HUES6 (cell line): Measurements from ENCODE around the gene MBD4.

ENCODE experiments used
- H3K27ac ChIP-seq: 2 replicates; pipeline ENCODE4 v1.7.0; 2013; ENCODE audit warnings: low read depth, mild to moderate bottlenecking, low read length, inconsistent platforms
- H3K27me3 ChIP-seq: 2 replicates; pipeline ENCODE4 v1.6.1; 2013; ENCODE audit warnings: low read length; ENCODE audit not compliant: control insufficient read depth, insufficient read depth
- H3K36me3 ChIP-seq: 2 replicates; pipeline ENCODE4 v1.6.1; 2013; ENCODE audit warnings: low read length; ENCODE audit not compliant: control insufficient read depth, insufficient read depth
- H3K4me1 ChIP-seq: 2 replicates; pipeline ENCODE4 v1.6.1; 2013; ENCODE audit warnings: low read length; ENCODE audit not compliant: control insufficient read depth, insufficient read depth
- H3K4me3 ChIP-seq: 2 replicates; pipeline ENCODE4 v1.5.1; 2013; ENCODE audit warnings: low read depth, low read length
- H3K9ac ChIP-seq: one replicate; pipeline ENCODE4 v1.6.1; 2013; ENCODE audit warnings: mild to moderate bottlenecking, low read length
- H3K9me3 ChIP-seq: 2 replicates; pipeline ENCODE4 v1.6.1; 2013; ENCODE audit warnings: low read depth, low read length; ENCODE audit not compliant: control insufficient read depth, insufficient read depth

The MBD4 gene

GRCh38 chr3:129429602-129430001 lies 10.1 kb downstream of the MBD4 start:
- Histone ChIP-seq H3K9me3 (no peaks in the 10 kb centered on the region), H3K9ac (no peak overlapping the region), H3K4me3 (no peak overlapping the region), H3K4me1 (peaks cover 29% of the 10 kb centered on the region), H3K27ac (no peak overlapping the region), H3K27me3 (peaks cover 12% of the 10 kb centered on the region), H3K36me3 (peaks cover 41% of the 10 kb centered on the region)

- Histone ChIP-seq H3K4me1 (peaks cover 34% of the 10 kb centered on the region), H3K27ac (peak overlapping the region; percentile 26; the same call in 1 of the 2 replicates), H3K27me3 (peaks cover 12% of the 10 kb centered on the region), H3K4me3 (peak overlapping the region; percentile 5; the same call in 1 of the 2 replicates), H3K9me3 (no peaks in the 10 kb centered on the region), H3K36me3 (peaks cover 37% of the 10 kb centered on the region), H3K9ac (peak overlapping the region; percentile 55)
These were observed 10.7 kb downstream of the MBD4 start for GRCh38 chr3:129429080-129429451.

GRCh38 chr3:129428376-129429079 lies 11.2 kb downstream of the MBD4 start, which contains the start of gene EFCAB12:
EFCAB12 (minus strand) TSS chr3:129428636; CDS start chr3:129428488, 148 bp downstream.
- Histone ChIP-seq H3K27ac (peak within 1 kb of the TSS; percentile 26; the same call in 1 of the 2 replicates), H3K9ac (peak within 1 kb of the TSS; percentile 55), H3K4me1 (peaks cover 40% of the 10 kb centered on the region), H3K36me3 (peaks cover 32% of the 10 kb centered on the region), H3K27me3 (peaks cover 12% of the 10 kb centered on the region), H3K9me3 (no peaks in the 10 kb centered on the region), H3K4me3 (peak within 1 kb of the TSS; percentile 64)

GRCh38 chr3:129428007-129428375 lies 11.8 kb downstream of the MBD4 start:
- Histone ChIP-seq H3K9me3 (no peaks in the 10 kb centered on the region), H3K27me3 (peaks cover 12% of the 10 kb centered on the region), H3K4me3 (peak overlapping the region; percentile 64), H3K4me1 (peaks cover 40% of the 10 kb centered on the region), H3K27ac (no peak overlapping the region), H3K9ac (peak overlapping the region; percentile 30), H3K36me3 (peaks cover 26% of the 10 kb centered on the region)

GRCh38 chr3:129425619-129426018 lies 14.1 kb downstream of the MBD4 start:
- peaks cover 40% of the 10 kb centered on the region for H3K4me1 ChIP-seq
- H3K9me3 ChIP-seq: no peaks in the 10 kb centered on the region
- H3K27ac ChIP-seq: no peak overlapping the region
- peaks cover 8% of the 10 kb centered on the region; the same call in 1 of the 2 replicates for H3K36me3 ChIP-seq
- H3K27me3 ChIP-seq: peaks cover 12% of the 10 kb centered on the region
- no peak overlapping the region for H3K9ac ChIP-seq
- no peak overlapping the region for H3K4me3 ChIP-seq

GRCh38 chr3:129425213-129425612 lies 14.5 kb downstream of the MBD4 start:
- peaks cover 40% of the 10 kb centered on the region for H3K4me1 ChIP-seq
- peaks cover 8% of the 10 kb centered on the region; the same call in 1 of the 2 replicates for H3K36me3 ChIP-seq
- no peak overlapping the region for H3K9ac ChIP-seq
- no peak overlapping the region for H3K27ac ChIP-seq
- no peak overlapping the region for H3K4me3 ChIP-seq
- H3K27me3 ChIP-seq: peaks cover 12% of the 10 kb centered on the region
- H3K9me3 ChIP-seq: no peaks in the 10 kb centered on the region

DNA sequence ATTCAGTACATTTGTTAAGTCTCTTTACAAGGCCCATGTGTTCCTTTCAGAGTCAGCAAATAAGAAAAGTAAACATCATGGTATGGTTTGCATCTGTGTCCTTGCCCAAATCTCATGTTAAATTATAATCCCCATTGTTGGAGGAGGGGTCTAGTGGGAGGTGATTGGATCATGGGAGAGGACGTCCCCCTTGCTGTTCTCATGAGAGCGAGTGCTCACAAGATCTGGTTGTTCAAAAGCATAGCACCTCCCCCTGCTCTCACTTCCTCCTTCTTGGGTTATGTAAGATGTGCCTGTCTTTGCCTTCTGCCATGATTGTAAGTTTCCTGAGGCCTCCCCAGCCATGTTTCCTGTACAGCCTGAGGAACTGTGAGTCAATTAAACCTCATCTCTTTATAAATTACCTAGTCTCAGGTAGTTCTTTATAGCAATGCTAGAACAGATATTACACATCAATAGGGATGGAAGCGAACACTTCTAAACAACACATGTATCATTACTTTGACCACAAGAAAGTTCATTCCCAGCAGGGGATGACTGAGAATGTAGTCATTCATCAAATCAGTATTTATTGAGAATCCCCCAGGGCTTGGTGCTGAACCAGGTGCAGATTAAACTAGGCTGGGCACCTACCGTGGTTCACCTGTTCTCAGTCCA lies 15.4 kb downstream of the MBD4 start:
- H3K4me1 ChIP-seq: peaks cover 32% of the 10 kb centered on the region
- H3K9me3 ChIP-seq: no peaks in the 10 kb centered on the region
- no peaks in the 10 kb centered on the region for H3K36me3 ChIP-seq
- H3K27ac ChIP-seq: no peak overlapping the region
- H3K9ac ChIP-seq: no peak overlapping the region
- H3K4me3 ChIP-seq: no peak overlapping the region
- peaks cover 12% of the 10 kb centered on the region for H3K27me3 ChIP-seq

DNA sequence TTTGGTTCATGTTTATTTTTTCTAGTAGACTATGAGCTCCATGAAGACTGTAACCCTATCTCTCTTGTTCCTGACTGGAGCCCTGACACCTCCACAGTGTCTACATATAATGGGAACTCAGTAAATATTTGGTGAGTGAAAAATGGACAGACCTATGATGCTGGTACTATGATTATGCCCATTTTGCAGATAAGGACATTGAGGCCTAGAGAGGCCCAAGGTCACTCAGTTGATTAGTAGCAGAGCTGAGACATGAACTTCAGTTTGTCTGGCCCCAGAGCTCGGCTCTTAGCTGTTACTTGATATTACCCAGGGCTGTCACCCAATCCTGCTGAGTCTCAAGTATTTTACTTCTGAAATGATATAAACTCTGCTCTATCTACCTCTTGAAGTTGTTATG lies 16.9 kb downstream of the MBD4 start:
- H3K9me3 ChIP-seq: no peaks in the 10 kb centered on the region
- H3K27me3 ChIP-seq: peaks cover 8% of the 10 kb centered on the region
- peaks cover 30% of the 10 kb centered on the region for H3K4me1 ChIP-seq
- H3K4me3 ChIP-seq: no peak overlapping the region
- no peak overlapping the region for H3K9ac ChIP-seq
- H3K27ac ChIP-seq: no peak overlapping the region
- H3K36me3 ChIP-seq: no peaks in the 10 kb centered on the region

GRCh38 chr3:129421988-129422745 lies 17.6 kb downstream of the MBD4 start:
- no peaks in the 10 kb centered on the region for H3K36me3 ChIP-seq
- H3K27me3 ChIP-seq: peaks cover 1% of the 10 kb centered on the region; the same call in 1 of the 2 replicates
- H3K9me3 ChIP-seq: no peaks in the 10 kb centered on the region
- peaks cover 28% of the 10 kb centered on the region for H3K4me1 ChIP-seq
- H3K4me3 ChIP-seq: no peak overlapping the region
- no peak overlapping the region for H3K9ac ChIP-seq
- no peak overlapping the region for H3K27ac ChIP-seq

DNA sequence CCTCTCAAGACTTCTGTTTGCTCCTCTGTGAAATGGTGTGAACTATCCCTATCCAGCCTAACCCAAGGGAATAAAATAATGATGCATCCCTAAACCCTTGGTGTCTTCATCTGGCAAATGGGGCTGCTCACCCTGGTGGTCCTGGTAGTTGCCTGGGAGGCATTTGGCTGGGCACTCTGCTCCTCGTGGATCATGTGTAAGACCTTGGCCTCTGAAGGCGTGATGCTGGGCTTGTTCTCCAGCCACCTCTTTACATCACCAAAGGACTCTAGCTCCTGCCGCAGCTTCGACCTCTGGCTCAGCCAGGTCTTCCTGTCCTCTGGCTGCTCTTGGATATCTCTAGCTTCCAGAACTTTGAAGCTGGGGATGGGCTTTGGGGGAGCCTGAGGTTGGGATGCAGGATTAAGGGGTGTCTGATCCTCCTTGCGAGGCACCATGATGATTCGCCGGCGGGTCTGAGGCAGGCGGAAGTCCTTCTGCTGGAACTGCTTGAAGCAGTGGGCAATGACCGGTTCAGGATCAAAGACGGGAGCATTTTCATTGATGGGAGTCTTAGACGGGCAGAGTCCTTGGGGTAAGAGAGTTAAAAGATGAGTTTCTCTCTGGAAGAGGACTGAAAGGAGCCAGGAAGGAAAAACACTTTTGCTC lies 18.4 kb downstream of the MBD4 start:
- no peaks in the 10 kb centered on the region for H3K9me3 ChIP-seq
- H3K36me3 ChIP-seq: no peaks in the 10 kb centered on the region
- H3K9ac ChIP-seq: no peak overlapping the region
- H3K4me1 ChIP-seq: peaks cover 28% of the 10 kb centered on the region
- no peak overlapping the region for H3K4me3 ChIP-seq
- no peak overlapping the region for H3K27ac ChIP-seq
- no peaks in the 10 kb centered on the region for H3K27me3 ChIP-seq
